Activated B cell treated with CpG ODN at 0.5 μM for 24 hours (primary cell): ENCODE measurements around the gene KCNMA1. TPM values are rescaled to one million over a fixed set of nuclear protein-coding genes. Genes with fewer than 3 reads are reported as not detected.

Experiments used
- ATAC-seq: fragments of 200-7000 bp; cut with Tn5 transposase; one replicate; pipeline ENCODE4 v1.10.0; 2021; ENCODE audit warnings: low read depth, mild to moderate bottlenecking, moderate library complexity
- CTCF ChIA-PET: fragments of 350-600 bp; sonication (Branson Sonifier 250); formaldehyde crosslinking; loops from one replicate; lab custom pipeline; 2021; ENCODE audit warnings: antibody characterized with exemption; lab: Charles Lee
- POLR2A ChIA-PET: fragments of 350-600 bp; sonication (Branson Sonifier 250); formaldehyde crosslinking; loops from one replicate; lab custom pipeline; 2021; ENCODE audit warnings: antibody characterized with exemption; lab: Charles Lee
- DNase-seq: peaks from one replicate; pipeline ENCODE4 v3.0.0; 2022
- H3K27ac Mint-ChIP-seq: one replicate; pipeline ENCODE4 v1.8.0; 2020; ENCODE audit warnings: mixed read lengths
- H3K27me3 Mint-ChIP-seq: one replicate; pipeline ENCODE4 v1.8.0; 2021; ENCODE audit warnings: mixed read lengths
- H3K36me3 Mint-ChIP-seq: one replicate; pipeline ENCODE4 v1.8.0; 2021; ENCODE audit warnings: low read depth, mixed read lengths
- H3K4me1 Mint-ChIP-seq: one replicate; pipeline ENCODE4 v1.8.0; 2021; ENCODE audit warnings: mixed read lengths
- H3K4me3 Mint-ChIP-seq: one replicate; pipeline ENCODE4 v1.8.0; 2020; ENCODE audit warnings: mild to moderate bottlenecking, mixed read lengths
- H3K9me3 Mint-ChIP-seq: one replicate; pipeline ENCODE4 v1.8.0; 2020; ENCODE audit warnings: mixed read lengths
- CTCF ChIP-seq: fragments of 200-600 bp; IDR thresholded peaks from one replicate; pipeline ENCODE4 v1.8.0; 2022; ENCODE audit warnings: antibody characterized with exemption, mild to moderate bottlenecking
- intact Hi-C: fragments of 100-400 bp; cut with micrococcal nuclease; formaldehyde crosslinking; loops from one replicate; pipeline ENCODE4 v1.15.1; 2024
- total RNA-seq: library from RNA; stranded (reverse); gene quantifications from 2 replicates; pipeline ENCODE4 v1.2.3, GENCODE V29; 2022

Gene KCNMA1
- total RNA-seq, 1 donor from 2014 or later, result 3.7 TPM

GRCh38 chr10:77602231-77602912, 35.2 kb downstream of the KCNMA1 start:
- intact Hi-C loops, result loop anchor here (5.0 kb wide), 1 partner anchor 60 kb away; no protein-coding TSS in a partner anchor
- TF ChIP-seq CTCF, result no peak
- Mint-ChIP-seq H3K27me3 (no peaks in the 10 kb centered on the region), H3K4me1 (peaks cover 22% of the 10 kb centered on the region), H3K9me3 (no peaks in the 10 kb centered on the region), H3K36me3 (no peaks in the 10 kb centered on the region), H3K27ac (no peak overlapping the region), H3K4me3 (peak overlapping the region; percentile 13)
- ATAC-seq, result no peak
- no peak for DNase-seq
- ChIA-PET CTCF (no interaction called here), POLR2A (no interaction called here)

GRCh38 chr10:77601488-77601887, 36.1 kb downstream of the KCNMA1 start:
- H3K27me3 Mint-ChIP-seq, result no peaks in the 10 kb centered on the region
- no peaks in the 10 kb centered on the region for H3K36me3 Mint-ChIP-seq
- TF ChIP-seq CTCF, result no peak
- no peak for ATAC-seq
- H3K27ac Mint-ChIP-seq, result no peak overlapping the region
- H3K4me1 Mint-ChIP-seq, result peaks cover 22% of the 10 kb centered on the region
- intact Hi-C loops, result loop anchor here (5.0 kb wide), 1 partner anchor 59 kb away; no protein-coding TSS in a partner anchor
- H3K4me3 Mint-ChIP-seq, result no peak overlapping the region
- POLR2A ChIA-PET, result no interaction called here
- no peak for DNase-seq
- H3K9me3 Mint-ChIP-seq, result no peaks in the 10 kb centered on the region
- CTCF ChIA-PET, result no interaction called here

GRCh38 chr10:77600640-77601039, 37.0 kb downstream of the KCNMA1 start:
- Mint-ChIP-seq H3K9me3 (no peaks in the 10 kb centered on the region), H3K4me1 (peaks cover 22% of the 10 kb centered on the region), H3K27ac (no peak overlapping the region), H3K4me3 (no peak overlapping the region), H3K27me3 (no peaks in the 10 kb centered on the region), H3K36me3 (no peaks in the 10 kb centered on the region)
- no peak for TF ChIP-seq CTCF
- ATAC-seq, result no peak
- ChIA-PET POLR2A (no interaction called here), CTCF (no interaction called here)
- intact Hi-C loops, result loop anchor here (5.0 kb wide), 1 partner anchor 58 kb away; no protein-coding TSS in a partner anchor
- DNase-seq, result no peak

GRCh38 chr10:77599651-77600050, 38.0 kb downstream of the KCNMA1 start:
- Mint-ChIP-seq H3K27me3 (no peaks in the 10 kb centered on the region), H3K36me3 (no peaks in the 10 kb centered on the region), H3K4me3 (no peak overlapping the region), H3K27ac (no peak overlapping the region), H3K9me3 (no peaks in the 10 kb centered on the region), H3K4me1 (peaks cover 24% of the 10 kb centered on the region)
- DNase-seq (no peak), ATAC-seq (no peak)
- no peak for TF ChIP-seq CTCF
- ChIA-PET POLR2A (no interaction called here), CTCF (no interaction called here)
- intact Hi-C loops, result loop anchor here (5.0 kb wide), 1 partner anchor 57 kb away; no protein-coding TSS in a partner anchor

GRCh38 chr10:77598606-77599005, 39.0 kb downstream of the KCNMA1 start:
- no peak overlapping the region for H3K4me3 Mint-ChIP-seq
- no peaks in the 10 kb centered on the region for H3K36me3 Mint-ChIP-seq
- H3K27ac Mint-ChIP-seq, result no peak overlapping the region
- ATAC-seq (no peak), DNase-seq (no peak)
- ChIA-PET POLR2A (no interaction called here), CTCF (no interaction called here)
- no peaks in the 10 kb centered on the region for H3K9me3 Mint-ChIP-seq
- TF ChIP-seq CTCF, result no peak
- intact Hi-C loops, result no loop called here
- H3K27me3 Mint-ChIP-seq, result no peaks in the 10 kb centered on the region
- H3K4me1 Mint-ChIP-seq, result peaks cover 24% of the 10 kb centered on the region
